Mesenchymal stem cell (in vitro differentiated cells and primary cell): ENCODE measurements around the gene RAB26.

ENCODE experiments used
- DNase-seq: peaks from one replicate; pipeline ENCODE4 v3.0.0-alpha.2; 2013
- H2AFZ ChIP-seq: one replicate; pipeline ENCODE4 v1.6.1; 2013; ENCODE audit warnings: low read depth, mild to moderate bottlenecking, control low read depth, inconsistent platforms, low read length, moderate library complexity
- H2AK5ac ChIP-seq: 2 replicates; pipeline ENCODE4 v1.6.1; 2013; ENCODE audit warnings: low read length, moderate library complexity, mild to moderate bottlenecking, inconsistent platforms; ENCODE audit not compliant: severe bottlenecking
- H2BK120ac ChIP-seq: one replicate; pipeline ENCODE4 v1.6.1; 2013; ENCODE audit warnings: low read depth, mild to moderate bottlenecking, inconsistent platforms, low read length, moderate library complexity
- H2BK12ac ChIP-seq, 2 experiments: one replicate each; pipeline ENCODE4 v1.6.1; 2013; ENCODE audit warnings: inconsistent platforms in 2 of 2, low read length in 2 of 2, mild to moderate bottlenecking in 2 of 2, moderate library complexity in 2 of 2, control low read depth in 1 of 2
- H2BK15ac ChIP-seq: one replicate; pipeline ENCODE4 v1.6.1; 2013; ENCODE audit warnings: mild to moderate bottlenecking, low read depth, inconsistent platforms; ENCODE audit not compliant: poor library complexity, severe bottlenecking
- H2BK5ac ChIP-seq: 2 replicates; pipeline ENCODE4 v1.6.1; 2013; ENCODE audit warnings: low read depth, mild to moderate bottlenecking, low read length, control low read depth, inconsistent platforms; ENCODE audit not compliant: poor library complexity, severe bottlenecking
- H3K14ac ChIP-seq, 2 experiments: one replicate each; pipeline ENCODE4 v1.6.1; 2013; ENCODE audit warnings: inconsistent platforms in 2 of 2, low read length in 2 of 2, control low read depth in 1 of 2, mild to moderate bottlenecking in 1 of 2, moderate library complexity in 1 of 2
- H3K18ac ChIP-seq, 2 experiments: one replicate each; pipeline ENCODE4 v1.6.1; 2013; ENCODE audit warnings: inconsistent platforms in 2 of 2, low read length in 2 of 2, control low read depth in 1 of 2, low read depth in 1 of 2, mild to moderate bottlenecking in 1 of 2
- H3K23ac ChIP-seq, 2 experiments: one replicate each; pipeline ENCODE4 v1.6.1; 2013; ENCODE audit warnings: inconsistent platforms in 2 of 2, low read length in 2 of 2, mild to moderate bottlenecking in 2 of 2, moderate library complexity in 2 of 2, control low read depth in 1 of 2
- H3K27ac ChIP-seq: 2 replicates; pipeline ENCODE4 v1.5.1; 2013; ENCODE audit warnings: mild to moderate bottlenecking, moderate library complexity, low read length, control low read depth, inconsistent platforms; ENCODE audit not compliant: poor library complexity, severe bottlenecking
- H3K27me3 ChIP-seq, 2 experiments: 2 replicates each; pipeline versions ENCODE4 v1.6.1 to v1.7.0; 2013; ENCODE audit warnings: low read length in 2 of 2, mild to moderate bottlenecking in 2 of 2, moderate library complexity in 2 of 2, control low read depth in 1 of 2, inconsistent platforms in 1 of 2; ENCODE audit not compliant: control insufficient read depth in 1 of 2, insufficient read depth in 1 of 2
- H3K36me3 ChIP-seq, 2 experiments: 2 replicates each; pipeline versions ENCODE4 v1.6.1 to v1.7.0; 2013; ENCODE audit warnings: low read length in 2 of 2, control low read depth in 1 of 2, inconsistent platforms in 1 of 2, low read depth in 1 of 2, mild to moderate bottlenecking in 1 of 2; ENCODE audit not compliant: insufficient read depth in 2 of 2, control insufficient read depth in 1 of 2
- H3K4ac ChIP-seq, 2 experiments: one replicate each; pipeline ENCODE4 v1.6.1; 2013; ENCODE audit warnings: inconsistent platforms in 2 of 2, low read length in 2 of 2, mild to moderate bottlenecking in 2 of 2, moderate library complexity in 2 of 2, control low read depth in 1 of 2, low read depth in 1 of 2
- H3K4me1 ChIP-seq: 2 replicates; pipeline ENCODE4 v1.6.1; 2013; ENCODE audit warnings: low read depth, low read length, control low read depth; ENCODE audit not compliant: control insufficient read depth, insufficient read depth
- H3K4me2 ChIP-seq: 2 replicates; pipeline ENCODE4 v1.6.1; 2013; ENCODE audit warnings: low read length, mild to moderate bottlenecking, inconsistent platforms; ENCODE audit not compliant: poor library complexity, severe bottlenecking
- H3K4me3 ChIP-seq, 2 experiments: 2 replicates each; pipeline versions ENCODE4 v1.5.1 to v1.7.0; 2013; ENCODE audit warnings: low read length in 2 of 2, mild to moderate bottlenecking in 2 of 2, control low read depth in 1 of 2, low read depth in 1 of 2; ENCODE audit not compliant: insufficient read depth in 1 of 2
- H3K79me1 ChIP-seq: replicated peaks from 2 replicates; pipeline ENCODE4 v1.6.1; 2013; ENCODE audit warnings: mild to moderate bottlenecking, control low read depth, low read length, inconsistent platforms; ENCODE audit not compliant: poor library complexity, severe bottlenecking
- H3K9ac ChIP-seq: 2 replicates; pipeline ENCODE4 v1.7.0; 2013; ENCODE audit warnings: mild to moderate bottlenecking, low read length, moderate library complexity
- H3K9me3 ChIP-seq: 2 replicates; pipeline ENCODE4 v1.7.0; 2013; ENCODE audit warnings: mild to moderate bottlenecking, low read length; ENCODE audit not compliant: control insufficient read depth
- H4K8ac ChIP-seq: one replicate; pipeline ENCODE4 v1.6.1; 2013; ENCODE audit warnings: inconsistent platforms, mild to moderate bottlenecking, low read length, moderate library complexity
- H4K91ac ChIP-seq: one replicate; pipeline ENCODE4 v1.6.1; 2013; ENCODE audit warnings: mild to moderate bottlenecking, low read length, inconsistent platforms
- WGBS: methylation state at CpG from one replicate; pipeline ENCODE4 v1.1.7; 2013; ENCODE audit warnings: mixed read lengths; 5-methylcytosine and 5-hydroxymethylcytosine counted together

Gene RAB26

DNA sequence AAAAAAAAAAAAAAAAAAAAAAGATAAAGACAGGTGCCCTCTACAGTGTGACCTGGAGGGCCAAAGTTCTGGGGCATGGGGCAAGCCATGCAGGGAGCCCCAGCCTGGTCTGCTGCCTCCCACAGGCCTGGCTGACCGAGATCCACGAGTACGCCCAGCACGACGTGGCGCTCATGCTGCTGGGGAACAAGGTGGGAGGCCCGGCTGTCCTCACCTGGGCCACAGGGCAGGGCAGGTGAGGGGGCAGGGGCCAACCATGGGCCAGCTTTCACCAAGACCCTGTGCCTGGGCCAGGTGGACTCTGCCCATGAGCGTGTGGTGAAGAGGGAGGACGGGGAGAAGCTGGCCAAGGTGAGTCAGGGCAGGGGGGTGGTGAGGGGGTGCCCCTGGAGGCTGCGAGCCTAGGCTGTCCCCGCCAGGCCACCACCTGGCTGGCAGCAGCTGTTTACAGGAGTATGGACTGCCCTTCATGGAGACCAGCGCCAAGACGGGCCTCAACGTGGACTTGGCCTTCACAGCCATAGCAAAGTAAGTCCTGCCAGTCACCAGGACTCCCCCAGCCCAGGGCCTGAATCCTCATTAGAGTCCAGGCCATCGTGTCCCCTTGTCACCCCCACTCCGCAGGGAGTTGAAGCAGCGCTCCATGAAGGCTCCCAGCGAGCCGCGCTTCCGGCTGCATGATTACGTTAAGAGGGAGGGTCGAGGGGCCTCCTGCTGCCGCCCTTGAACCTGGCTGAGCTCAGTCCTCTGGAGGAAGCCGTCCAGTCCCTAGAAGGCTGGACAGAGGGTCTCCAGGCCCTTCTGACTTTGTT, 4.5 kb downstream of the RAB26 start:
- peak overlapping the region; percentile 53 for H2BK5ac ChIP-seq

DNA sequence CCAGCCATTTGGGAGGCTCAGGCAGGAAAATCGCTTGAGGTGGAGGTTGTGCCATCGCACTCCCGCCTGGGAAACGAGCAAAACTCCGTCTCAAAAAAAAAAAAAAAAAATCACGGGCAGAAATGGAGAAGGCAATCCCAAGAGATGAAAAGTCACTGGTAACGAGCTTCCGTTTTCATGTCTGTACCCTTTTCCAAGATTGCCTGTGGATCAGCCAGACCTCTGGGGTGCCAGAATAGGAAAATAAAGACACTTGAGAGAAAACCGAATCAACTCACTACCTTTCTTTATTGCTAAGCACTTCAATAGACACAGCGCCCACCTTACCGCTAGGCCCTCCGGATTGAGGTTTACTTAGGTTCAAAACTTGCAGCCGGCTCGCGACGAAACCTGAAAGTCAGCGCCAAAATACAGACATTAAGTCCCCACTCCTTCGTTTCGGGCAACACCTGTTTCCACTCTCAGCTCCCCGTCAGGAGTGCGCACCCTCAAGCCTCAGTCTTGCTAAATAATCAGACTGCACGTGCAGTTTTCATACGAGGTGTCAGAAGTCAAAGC, 6.2 kb downstream of the RAB26 start:
- Histone ChIP-seq H3K9ac (peak overlapping the region; percentile 95), H3K4me3 (peak overlapping the region; percentile 84 to 97), H3K4ac (peak overlapping the region in 1 of 2 experiments; percentile 2), H3K27me3 (no peaks in the 10 kb centered on the region), H3K23ac (no peak overlapping the region), H3K36me3 (peaks cover 28 to 53% of the 10 kb centered on the region in 2 experiments), H3K4me1 (peaks cover 67% of the 10 kb centered on the region), H2BK15ac (no peak overlapping the region), H3K18ac (peak overlapping the region; percentile 50 to 67), H4K8ac (no peak overlapping the region), H3K9me3 (no peaks in the 10 kb centered on the region), H2AK5ac (no peak overlapping the region), H2BK120ac (no peak overlapping the region), H3K27ac (peak overlapping the region; percentile 50), H2BK12ac (no peak overlapping the region), H3K79me1 (no peaks in the 10 kb centered on the region), H2AFZ (no peak overlapping the region), H3K4me2 (peak overlapping the region; percentile 40), H3K14ac (peak overlapping the region in 1 of 2 experiments; percentile 84), H4K91ac (peak overlapping the region; percentile 71), H2BK5ac (no peak overlapping the region)
- no peak for DNase-seq
- WGBS = 0% methylated on average over 23 of the region's 23 CpGs

More for the DNA sequence above, 4.5 kb downstream of the RAB26 start:
- Histone ChIP-seq H3K36me3 (peaks cover 26 to 43% of the 10 kb centered on the region in 2 experiments), H3K4me2 (peak overlapping the region; percentile 40), H2BK12ac (peak overlapping the region; percentile 42 to 45), H3K4me3 (peak overlapping the region; percentile 45 to 97), H4K91ac (peak overlapping the region; percentile 76), H2AK5ac (peak overlapping the region; percentile 77), H2AFZ (no peak overlapping the region), H3K18ac (peak overlapping the region; percentile 68 to 79), H3K14ac (peak overlapping the region in 1 of 2 experiments; percentile 97), H3K23ac (peak overlapping the region in 1 of 2 experiments; percentile 93), H2BK120ac (no peak overlapping the region), H2BK15ac (no peak overlapping the region), H3K79me1 (peaks cover 2% of the 10 kb centered on the region), H3K27ac (peak overlapping the region; percentile 56), H3K27me3 (no peaks in the 10 kb centered on the region), H4K8ac (peak overlapping the region; percentile 86), H3K4ac (peak overlapping the region; percentile 70 to 75), H3K9ac (peak overlapping the region; percentile 95), H3K9me3 (no peaks in the 10 kb centered on the region), H3K4me1 (peaks cover 65% of the 10 kb centered on the region)
- DNase-seq = no peak
- WGBS = 36% methylated on average over 24 of the region's 25 CpGs

DNA sequence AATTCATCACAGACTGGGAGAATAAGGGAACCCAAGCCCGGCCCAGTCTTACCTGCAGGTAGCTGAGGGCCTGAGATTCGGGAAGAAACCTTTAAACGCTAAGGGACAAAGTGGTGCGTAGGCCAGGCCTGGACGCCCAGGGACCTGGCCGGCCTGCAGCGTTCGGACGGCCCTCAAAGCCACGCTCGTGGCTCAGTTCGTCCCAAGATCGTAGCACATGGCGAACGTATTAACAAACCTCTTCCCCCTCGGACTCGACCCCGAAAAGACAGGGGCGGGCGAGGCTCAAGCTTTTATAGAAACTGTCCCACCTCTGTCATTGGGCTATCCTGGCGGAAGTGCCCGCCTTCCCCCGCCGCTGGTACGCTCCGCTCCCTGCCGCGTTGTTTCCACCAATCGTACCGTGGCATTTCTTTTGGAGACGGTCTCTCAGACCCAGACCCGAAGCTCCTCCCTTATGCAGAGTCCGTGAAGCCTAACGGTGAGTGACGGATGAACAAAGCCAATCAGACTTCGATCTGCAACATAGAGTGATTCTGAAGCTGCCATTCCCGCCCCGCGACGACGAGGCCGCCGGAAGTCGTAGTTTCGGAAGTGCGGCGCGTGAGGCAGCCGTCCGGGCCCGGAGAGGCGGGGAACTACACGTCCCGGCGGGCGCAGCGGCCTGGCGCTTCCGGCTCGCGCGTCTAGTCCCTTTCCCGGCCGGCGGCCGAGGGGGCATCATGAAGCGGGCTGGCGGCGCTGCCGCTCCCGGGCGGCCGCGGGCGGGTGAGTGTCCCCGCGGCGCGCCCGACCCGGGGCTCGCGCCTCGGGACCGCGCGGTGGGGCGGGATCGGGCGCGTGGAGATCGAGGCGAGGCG, 6.9 kb downstream of the RAB26 start, which contains the start of gene TRAF7:
TSS of gene TRAF7 (plus strand) at position 692 of the 860 bp plus-strand sequence. CDS start 8,139 bp downstream, outside the sequence.
- Histone ChIP-seq H3K4me2 (peak within 1 kb of the TSS; percentile 89), H2AK5ac (peak within 1 kb of the TSS; percentile 32), H3K14ac (peak within 1 kb of the TSS in 1 of 2 experiments; percentile 95), H3K4ac (peak within 1 kb of the TSS; percentile 85 to 95), H3K4me1 (peaks cover 67% of the 10 kb centered on the region), H3K23ac (peak within 1 kb of the TSS in 1 of 2 experiments; percentile 31), H2BK120ac (peak within 1 kb of the TSS; percentile 81), H2BK15ac (no peak within 1 kb of the TSS), H3K36me3 (peaks cover 28 to 59% of the 10 kb centered on the region in 2 experiments), H3K9ac (peak within 1 kb of the TSS; percentile 98), H3K79me1 (no peaks in the 10 kb centered on the region), H3K18ac (peak within 1 kb of the TSS; percentile 83 to 86), H3K27me3 (no peaks in the 10 kb centered on the region), H2BK5ac (no peak within 1 kb of the TSS), H3K9me3 (no peaks in the 10 kb centered on the region), H4K91ac (peak within 1 kb of the TSS; percentile 71), H3K27ac (peak within 1 kb of the TSS; percentile 78), H3K4me3 (peak within 1 kb of the TSS; percentile 84 to 97), H2AFZ (no peak within 1 kb of the TSS), H2BK12ac (peak within 1 kb of the TSS in 1 of 2 experiments; percentile 40), H4K8ac (peak within 1 kb of the TSS; percentile 48)
- peak; percentile 100 for DNase-seq
- under 1% methylated on average over 59 of the region's 94 CpGs for WGBS
